Measurements from ENCODE around the gene FGF14. TPM values are rescaled to one million over a fixed set of nuclear protein-coding genes. Genes with fewer than 3 reads are reported as not detected.

The FGF14 gene
- total RNA-seq, 1 experiment from 2014 or later, result under 0.01 TPM

- no peak for DNase-seq (ENCODE audit: low spot score)
Measured at GRCh38 chr13:101792189-101792588, 609.7 kb downstream of the FGF14 start.

GRCh38 chr13:101785858-101786257 is 616.0 kb downstream of the FGF14 start:
- DNase-seq (ENCODE audit: low spot score), result peak; percentile 61

DNA sequence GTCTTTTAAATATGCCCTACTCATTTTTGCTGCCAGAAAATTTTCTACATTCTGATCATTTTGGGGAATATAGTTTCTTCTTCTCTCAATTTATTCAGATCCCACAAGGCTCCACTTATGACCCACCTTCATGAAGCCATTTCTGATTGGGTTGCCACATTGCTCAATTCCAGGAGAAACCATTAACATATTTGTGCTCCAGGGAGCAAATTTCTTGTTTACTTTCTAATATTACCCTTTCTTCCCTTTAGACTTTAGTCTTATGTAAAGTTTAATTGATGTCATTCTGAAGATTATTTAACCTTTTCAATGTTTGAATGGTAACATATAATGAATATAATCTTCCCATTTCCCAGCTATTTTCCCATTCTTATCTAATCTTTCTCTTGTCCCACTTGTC is 617.5 kb downstream of the FGF14 start:
- no peak for DNase-seq (ENCODE audit: low spot score)

- DNase-seq (ENCODE audit: low spot score), result no peak
Measured at GRCh38 chr13:101783554-101783953, 618.3 kb downstream of the FGF14 start.

DNA sequence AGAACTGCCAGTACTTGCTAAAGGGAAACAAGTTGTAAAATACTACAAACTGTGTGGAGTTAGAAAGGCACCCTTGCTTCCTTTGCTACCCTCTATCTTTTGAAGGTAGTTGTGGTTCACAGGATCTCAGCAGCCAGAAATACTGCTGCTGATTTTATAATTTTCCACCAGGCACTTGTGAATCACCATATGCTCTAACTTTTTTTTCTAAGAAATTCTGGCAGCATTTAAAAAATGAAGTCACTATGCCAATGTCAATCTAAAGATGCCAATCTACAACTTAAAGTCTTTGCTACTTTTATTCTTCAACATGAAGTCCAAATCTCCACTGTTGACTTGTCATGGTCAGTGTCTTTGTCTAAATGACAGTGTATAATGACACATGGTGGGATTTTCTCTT is 621.6 kb downstream of the FGF14 start:
- DNase-seq (ENCODE audit: low spot score), result no peak

DNA sequence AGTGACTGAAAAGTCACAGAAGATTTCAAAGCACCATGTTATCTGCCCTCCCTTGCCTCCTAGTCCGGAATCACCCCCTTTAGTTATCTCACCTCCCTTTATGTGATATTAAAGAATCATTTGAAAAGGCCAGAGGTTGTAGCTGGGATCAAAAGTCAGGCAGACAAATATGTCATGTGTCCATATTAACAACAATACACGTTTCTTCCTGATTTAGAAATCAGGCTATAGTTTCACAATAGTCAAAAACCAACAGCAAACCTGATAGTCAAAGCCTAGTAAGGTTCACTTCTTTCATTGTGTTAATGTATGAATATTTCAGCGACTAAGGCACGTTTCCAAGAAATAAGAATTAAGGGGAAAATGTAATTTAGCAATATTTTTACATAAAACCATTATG is 622.7 kb downstream of the FGF14 start:
- no peak for DNase-seq (ENCODE audit: low spot score)

DNA sequence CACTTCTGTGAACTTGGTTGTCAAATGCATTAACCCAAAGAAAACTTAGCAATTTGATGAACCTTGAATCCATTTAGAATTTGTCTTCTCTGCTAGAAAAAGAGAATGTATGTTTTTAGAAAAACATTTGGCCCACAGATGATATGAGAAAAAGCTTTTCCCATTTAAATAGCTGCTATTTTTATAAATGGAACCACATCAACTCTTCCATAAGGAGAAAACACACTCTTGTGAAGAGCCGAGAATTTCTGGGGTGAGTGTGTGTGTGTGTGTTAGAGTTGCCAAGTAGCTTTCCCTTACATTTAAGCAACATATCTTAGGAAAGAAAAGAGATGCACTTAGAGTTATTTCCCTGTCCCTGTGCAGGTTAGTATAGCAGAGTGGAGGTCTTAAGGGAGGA is 626.6 kb downstream of the FGF14 start:
- DNase-seq (ENCODE audit: low spot score), result no peak

DNA sequence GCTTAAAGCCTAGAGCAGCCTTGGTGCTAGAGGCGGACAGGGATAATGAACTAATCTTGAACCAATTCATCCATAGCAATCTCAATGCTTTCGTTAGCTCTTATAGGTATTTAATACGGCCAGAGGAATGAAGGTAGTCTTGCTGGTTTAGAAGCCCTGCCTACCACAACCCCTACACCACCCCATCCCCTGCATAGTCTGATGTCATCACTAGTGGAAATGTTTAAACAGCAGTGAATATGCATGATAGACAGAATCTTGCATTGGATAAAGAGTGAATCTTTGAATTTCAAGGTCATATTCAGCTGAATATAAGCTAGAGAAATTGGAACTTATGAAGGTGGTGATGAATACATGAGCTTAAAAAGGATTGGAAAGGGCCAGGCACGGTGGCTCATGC is 627.5 kb downstream of the FGF14 start:
- no peak for DNase-seq (ENCODE audit: low spot score)

GRCh38 chr13:101773062-101773461 is 628.8 kb downstream of the FGF14 start:
- DNase-seq (ENCODE audit: low spot score), result no peak

DNA sequence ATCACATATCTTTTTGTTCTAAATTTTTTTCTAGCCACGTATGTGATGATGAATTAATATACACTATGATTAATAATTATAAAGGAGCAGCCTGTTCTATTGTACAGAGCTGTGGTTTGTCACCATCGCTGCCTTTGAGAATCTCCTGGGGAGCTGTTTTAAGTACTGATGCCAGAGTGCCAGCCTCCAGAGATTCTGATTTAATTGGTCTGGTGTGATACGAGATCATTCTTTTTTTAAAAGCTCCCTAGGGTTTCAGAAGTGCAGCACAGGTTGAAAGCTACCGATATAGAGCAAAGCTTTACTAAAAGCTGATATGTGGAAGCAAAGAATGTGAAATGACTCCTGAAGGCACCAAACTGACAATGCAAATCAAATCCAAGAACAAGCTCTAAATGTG is 634.7 kb downstream of the FGF14 start:
- DNase-seq (ENCODE audit: low spot score), result no peak

- DNase-seq (ENCODE audit: low spot score), result no peak
Measured at GRCh38 chr13:101763191-101763590, 638.7 kb downstream of the FGF14 start.

DNA sequence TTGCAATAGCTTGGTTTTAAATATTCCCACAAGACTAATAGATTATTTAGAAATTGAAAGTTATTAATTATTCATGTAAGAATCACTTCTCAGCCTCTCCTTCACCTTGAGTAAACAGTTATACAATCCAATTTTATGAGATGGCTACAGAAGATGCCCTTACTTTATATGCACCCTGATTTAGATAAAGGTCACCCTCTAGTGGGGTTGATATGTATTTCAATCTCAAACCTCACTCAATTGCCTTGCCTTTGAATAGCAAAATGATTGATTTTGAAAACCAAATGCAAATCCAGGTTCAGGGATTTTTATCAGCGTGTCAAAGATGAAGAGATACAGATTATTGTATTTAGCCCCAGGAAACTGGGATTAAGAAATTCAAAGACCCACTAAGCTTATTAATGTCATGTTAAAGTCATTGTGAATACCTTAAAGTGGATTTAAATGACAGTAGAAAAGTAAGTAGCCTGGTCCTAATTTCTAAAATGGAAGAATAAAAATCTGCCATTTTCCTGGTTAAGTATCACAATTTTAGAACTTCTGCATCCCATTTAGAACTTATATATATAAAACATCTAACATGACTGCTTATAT is 644.3 kb downstream of the FGF14 start:
- peak; percentile 51 for DNase-seq (ENCODE audit: low spot score)

GRCh38 chr13:101755228-101755887 is 646.5 kb downstream of the FGF14 start:
- DNase-seq (ENCODE audit: low spot score), result no peak

DNA sequence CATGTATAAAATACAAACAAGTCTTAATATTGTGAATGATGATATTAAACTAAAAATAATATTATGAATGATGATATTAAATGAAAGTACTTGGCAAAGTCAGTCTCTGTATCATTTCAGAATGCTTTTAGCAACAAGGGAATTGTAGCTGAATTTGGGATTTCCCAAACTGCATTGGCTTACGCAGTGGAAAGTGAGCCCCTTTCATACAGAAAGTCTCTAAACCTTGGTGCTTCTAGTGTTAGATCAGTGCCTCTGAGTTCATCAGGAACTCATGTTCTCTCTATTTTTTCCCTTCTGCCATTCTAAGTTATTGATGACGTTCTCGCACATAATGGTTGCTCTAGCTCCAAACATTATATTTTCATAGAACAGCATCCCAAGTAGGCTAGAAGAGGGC is 649.4 kb downstream of the FGF14 start:
- DNase-seq (ENCODE audit: low spot score), result no peak

DNA sequence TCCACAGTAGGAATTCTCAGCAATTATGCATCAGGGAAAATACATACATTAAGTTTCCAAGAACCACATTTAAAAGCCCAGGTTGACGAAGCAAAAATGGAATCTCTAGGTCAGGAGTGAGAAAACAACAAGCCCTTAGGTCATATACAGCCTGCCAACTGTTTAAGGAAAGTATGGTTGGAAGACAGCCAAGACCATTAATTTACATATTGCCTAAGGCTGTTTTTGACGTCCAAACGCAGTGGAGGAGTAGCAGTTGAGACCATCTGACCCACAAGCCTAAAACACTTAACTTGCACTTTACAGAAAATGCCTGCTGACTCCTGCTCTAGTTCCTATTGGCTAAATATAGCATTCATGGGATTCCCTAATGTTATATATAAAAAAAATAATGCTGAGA is 650.4 kb downstream of the FGF14 start:
- peak; percentile 55 for DNase-seq (ENCODE audit: low spot score)

- DNase-seq (ENCODE audit: low spot score), result no peak
Measured at GRCh38 chr13:101749584-101749983, 652.3 kb downstream of the FGF14 start.

DNA sequence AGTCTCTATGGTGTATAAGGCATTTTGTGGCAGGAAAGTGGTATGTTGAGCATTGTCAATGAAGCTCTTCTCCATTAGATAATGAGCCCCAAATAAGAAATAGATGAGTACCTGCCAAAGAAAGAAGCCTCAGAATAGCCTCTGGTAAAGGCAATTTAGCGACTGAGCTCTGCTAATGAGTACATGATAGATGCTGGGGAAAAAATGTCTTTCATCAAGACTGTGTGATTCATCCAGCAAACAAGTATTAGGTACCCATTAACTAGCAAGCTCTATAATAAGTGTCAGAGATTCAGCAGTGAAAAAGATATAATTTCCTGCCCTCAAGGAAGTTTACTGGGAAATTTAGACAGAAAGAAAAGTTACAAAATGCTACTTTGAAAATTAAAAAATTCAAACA is 654.8 kb downstream of the FGF14 start:
- DNase-seq (ENCODE audit: low spot score), result no peak

DNA sequence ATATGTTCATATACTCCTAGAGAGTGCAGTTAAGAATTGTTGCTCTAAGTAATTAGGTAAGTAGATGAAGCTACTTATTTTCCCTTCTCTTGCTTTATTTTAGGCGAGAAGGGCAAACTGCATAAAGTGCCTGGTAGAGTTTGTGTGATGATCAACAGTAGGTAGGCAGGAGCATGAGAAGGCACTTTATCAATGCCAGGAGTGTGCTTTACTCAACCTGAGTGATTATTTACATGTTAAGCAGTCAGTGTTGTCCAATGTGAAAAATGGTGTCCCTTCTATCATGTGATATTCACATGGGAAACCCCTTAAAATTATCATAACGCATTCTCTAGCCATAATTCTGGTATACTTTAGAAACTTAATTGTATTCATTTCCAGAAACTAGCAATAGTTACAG is 655.3 kb downstream of the FGF14 start:
- DNase-seq (ENCODE audit: low spot score), result no peak

- no peak for DNase-seq (ENCODE audit: low spot score)
Measured at GRCh38 chr13:101739382-101740178, 662.3 kb downstream of the FGF14 start.

GRCh38 chr13:101738336-101738735 is 663.5 kb downstream of the FGF14 start:
- DNase-seq (ENCODE audit: low spot score), result no peak

DNA sequence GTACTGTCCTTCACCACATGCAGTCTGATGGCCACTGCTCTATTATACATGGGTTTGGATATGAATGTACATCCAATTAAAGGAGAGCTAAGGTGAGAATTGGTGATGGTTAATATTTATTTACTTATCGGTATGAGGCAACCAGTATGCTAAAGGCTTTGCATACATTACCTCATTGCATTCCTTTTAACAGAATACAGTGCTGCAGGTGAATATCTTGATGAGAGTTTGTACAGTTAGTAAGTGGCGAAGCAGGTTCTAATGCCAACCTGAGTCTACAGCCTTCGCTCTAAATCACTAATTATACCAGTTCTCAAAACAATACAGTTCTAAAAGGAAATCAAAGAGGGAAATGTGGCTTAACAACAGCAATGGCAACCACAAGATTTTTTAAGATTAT is 665.3 kb downstream of the FGF14 start:
- no peak for DNase-seq (ENCODE audit: low spot score)

GRCh38 chr13:101730420-101731000 is 671.3 kb downstream of the FGF14 start:
- peak; percentile 79 for DNase-seq (ENCODE audit: low spot score)

GRCh38 chr13:101728615-101729014 is 673.2 kb downstream of the FGF14 start:
- DNase-seq (ENCODE audit: low spot score), result no peak
